ENCODE data around the gene RPAP3.

Gene RPAP3

DNA sequence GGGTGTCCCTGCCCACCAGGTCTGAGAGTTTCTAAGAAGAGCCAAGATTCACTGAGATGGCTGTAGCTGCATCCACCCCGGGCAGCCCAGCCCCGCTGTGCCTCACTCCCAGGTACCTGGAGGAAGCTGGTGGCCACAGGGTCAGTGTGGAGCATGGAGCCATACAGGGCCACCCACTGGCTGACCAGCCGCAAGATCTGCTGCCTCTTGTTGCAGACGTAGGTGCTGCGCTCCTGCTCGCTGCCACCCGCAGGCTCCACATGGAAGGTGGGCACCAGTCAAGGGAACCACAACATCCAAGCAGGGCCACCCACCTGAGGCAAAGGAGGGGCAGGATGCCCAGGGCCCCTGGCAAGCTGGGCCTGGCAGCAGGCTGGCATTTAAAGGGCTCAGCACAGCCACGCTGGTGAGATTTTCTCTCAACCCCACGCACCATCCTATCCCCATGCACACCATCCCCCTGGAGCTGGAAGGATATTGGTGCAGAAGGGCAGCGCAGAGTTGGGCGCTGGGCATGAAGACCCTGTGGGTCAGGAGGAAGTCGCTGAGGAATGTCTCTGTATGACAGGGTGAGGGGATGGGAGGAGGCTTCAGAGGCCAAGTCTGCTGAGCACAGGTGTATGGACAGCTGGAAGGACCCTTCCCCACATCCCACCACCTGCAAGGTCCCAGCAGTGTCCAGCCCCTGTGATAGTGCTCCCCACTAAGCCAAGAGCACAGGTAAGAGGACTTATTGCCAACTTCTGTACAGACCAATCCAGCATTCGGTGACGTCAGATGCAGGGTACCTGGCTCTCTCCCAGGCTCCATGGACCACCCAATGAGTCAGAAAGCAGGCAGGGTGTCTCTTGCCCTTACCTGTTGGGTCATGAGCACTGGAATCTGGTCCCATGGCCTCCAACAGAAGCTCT, 42.0 kb upstream of the RPAP3 start:
- peaks cover 17% of the 10 kb centered on the region for H3K4me1 Mint-ChIP-seq
- peaks cover 16% of the 10 kb centered on the region for H3K36me3 Mint-ChIP-seq (ENCODE audit: low read depth)
- H3K4me3 Mint-ChIP-seq: no peak overlapping the region
- H3K9me3 Mint-ChIP-seq: no peaks in the 10 kb centered on the region
- H3K27me3 Mint-ChIP-seq (ENCODE audit: low read depth): peaks cover 15% of the 10 kb centered on the region
- H3K27ac Mint-ChIP-seq: no peak overlapping the region
- TF ChIP-seq, protein P1, sequence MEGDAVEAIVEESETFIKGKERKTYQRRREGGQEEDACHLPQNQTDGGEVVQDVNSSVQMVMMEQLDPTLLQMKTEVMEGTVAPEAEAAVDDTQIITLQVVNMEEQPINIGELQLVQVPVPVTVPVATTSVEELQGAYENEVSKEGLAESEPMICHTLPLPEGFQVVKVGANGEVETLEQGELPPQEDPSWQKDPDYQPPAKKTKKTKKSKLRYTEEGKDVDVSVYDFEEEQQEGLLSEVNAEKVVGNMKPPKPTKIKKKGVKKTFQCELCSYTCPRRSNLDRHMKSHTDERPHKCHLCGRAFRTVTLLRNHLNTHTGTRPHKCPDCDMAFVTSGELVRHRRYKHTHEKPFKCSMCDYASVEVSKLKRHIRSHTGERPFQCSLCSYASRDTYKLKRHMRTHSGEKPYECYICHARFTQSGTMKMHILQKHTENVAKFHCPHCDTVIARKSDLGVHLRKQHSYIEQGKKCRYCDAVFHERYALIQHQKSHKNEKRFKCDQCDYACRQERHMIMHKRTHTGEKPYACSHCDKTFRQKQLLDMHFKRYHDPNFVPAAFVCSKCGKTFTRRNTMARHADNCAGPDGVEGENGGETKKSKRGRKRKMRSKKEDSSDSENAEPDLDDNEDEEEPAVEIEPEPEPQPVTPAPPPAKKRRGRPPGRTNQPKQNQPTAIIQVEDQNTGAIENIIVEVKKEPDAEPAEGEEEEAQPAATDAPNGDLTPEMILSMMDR (IDR thresholded peaks at IDR 0.05; ENCODE audit: unreplicated experiment in 3 of 3): no peak

DNA sequence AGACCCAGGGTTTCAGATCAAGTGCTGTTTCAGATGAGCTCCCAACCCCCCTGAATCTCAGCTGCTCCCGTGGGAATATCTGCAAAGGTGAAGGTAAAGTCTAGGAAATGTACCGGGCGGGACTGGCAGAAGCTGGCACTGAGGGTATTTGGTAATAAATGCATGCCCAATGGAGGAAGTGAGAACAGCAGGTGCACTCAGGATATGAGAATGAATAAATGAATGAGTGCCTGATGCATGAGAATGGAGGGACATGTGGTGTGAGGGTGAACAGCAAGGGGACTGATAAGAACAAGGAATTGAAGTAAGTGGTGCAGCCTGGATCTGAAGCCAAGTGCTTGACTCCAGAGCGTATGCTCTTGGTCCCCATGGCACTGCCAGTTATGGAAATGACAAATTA, 41.3 kb upstream of the RPAP3 start:
- Mint-ChIP-seq H3K36me3 (ENCODE audit: low read depth) (peaks cover 16% of the 10 kb centered on the region), H3K27ac (no peak overlapping the region), H3K27me3 (ENCODE audit: low read depth) (peaks cover 15% of the 10 kb centered on the region), H3K9me3 (no peaks in the 10 kb centered on the region), H3K4me1 (peaks cover 17% of the 10 kb centered on the region), H3K4me3 (no peak overlapping the region)
- TF ChIP-seq, protein P1 (IDR thresholded peaks at IDR 0.05; ENCODE audit: unreplicated experiment in 3 of 3): no peak

DNA sequence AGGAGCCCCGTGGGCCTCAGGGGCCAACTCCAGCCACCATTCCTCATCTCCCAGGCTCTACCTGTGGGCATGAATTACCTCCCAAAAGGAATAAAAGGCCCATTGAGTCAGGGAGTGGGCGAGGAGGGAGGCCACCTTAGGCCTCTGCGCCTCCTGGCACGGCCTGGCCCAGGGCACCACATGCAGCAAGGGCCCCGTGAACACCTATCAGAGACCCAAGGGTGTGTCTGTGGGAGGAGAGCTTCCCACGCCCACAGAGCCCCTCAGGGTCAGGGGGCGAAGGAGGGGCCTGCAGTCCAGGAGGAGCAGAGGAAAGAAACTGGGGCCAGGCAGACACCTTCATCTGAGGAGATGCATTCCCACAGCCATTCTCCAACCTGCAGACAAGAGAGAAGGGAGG, 40.7 kb upstream of the RPAP3 start:
- TF ChIP-seq, protein P1 (IDR thresholded peaks at IDR 0.05; ENCODE audit: unreplicated experiment in 3 of 3): no peak
- peaks cover 15% of the 10 kb centered on the region for H3K27me3 Mint-ChIP-seq (ENCODE audit: low read depth)
- H3K4me1 Mint-ChIP-seq: peaks cover 18% of the 10 kb centered on the region
- no peaks in the 10 kb centered on the region for H3K9me3 Mint-ChIP-seq
- no peak overlapping the region for H3K4me3 Mint-ChIP-seq
- peaks cover 16% of the 10 kb centered on the region for H3K36me3 Mint-ChIP-seq (ENCODE audit: low read depth)
- H3K27ac Mint-ChIP-seq: no peak overlapping the region

DNA sequence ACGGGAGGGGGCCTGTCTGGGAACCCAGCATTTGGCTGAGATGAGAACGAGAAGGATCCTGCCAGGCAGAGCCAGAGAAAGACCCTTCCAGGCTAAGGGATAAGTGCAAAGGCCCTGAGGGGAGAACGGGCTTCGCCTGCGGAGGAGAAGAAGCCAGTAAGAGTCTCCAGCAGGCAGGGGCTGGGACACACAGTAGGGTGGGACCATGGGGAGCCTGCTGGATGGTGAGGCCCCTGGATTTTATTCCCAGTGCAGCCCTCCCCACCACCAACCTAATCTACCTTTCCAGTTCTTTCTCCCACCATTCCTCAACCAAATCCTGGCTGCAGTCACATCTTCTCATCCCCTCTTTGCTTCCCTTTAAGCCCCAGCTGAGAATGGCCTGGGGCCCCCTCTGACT, 40.2 kb upstream of the RPAP3 start:
- H3K4me3 Mint-ChIP-seq: no peak overlapping the region
- peaks cover 23% of the 10 kb centered on the region for H3K4me1 Mint-ChIP-seq
- H3K9me3 Mint-ChIP-seq: no peaks in the 10 kb centered on the region
- peak overlapping the region in 2 of 3 experiments; percentile 19 to 76 for H3K27ac Mint-ChIP-seq
- H3K27me3 Mint-ChIP-seq (ENCODE audit: low read depth): peaks cover 15% of the 10 kb centered on the region
- peaks cover 16% of the 10 kb centered on the region for H3K36me3 Mint-ChIP-seq (ENCODE audit: low read depth)
- TF ChIP-seq, protein P1 (IDR thresholded peaks at IDR 0.05; ENCODE audit: unreplicated experiment in 3 of 3): no peak

DNA sequence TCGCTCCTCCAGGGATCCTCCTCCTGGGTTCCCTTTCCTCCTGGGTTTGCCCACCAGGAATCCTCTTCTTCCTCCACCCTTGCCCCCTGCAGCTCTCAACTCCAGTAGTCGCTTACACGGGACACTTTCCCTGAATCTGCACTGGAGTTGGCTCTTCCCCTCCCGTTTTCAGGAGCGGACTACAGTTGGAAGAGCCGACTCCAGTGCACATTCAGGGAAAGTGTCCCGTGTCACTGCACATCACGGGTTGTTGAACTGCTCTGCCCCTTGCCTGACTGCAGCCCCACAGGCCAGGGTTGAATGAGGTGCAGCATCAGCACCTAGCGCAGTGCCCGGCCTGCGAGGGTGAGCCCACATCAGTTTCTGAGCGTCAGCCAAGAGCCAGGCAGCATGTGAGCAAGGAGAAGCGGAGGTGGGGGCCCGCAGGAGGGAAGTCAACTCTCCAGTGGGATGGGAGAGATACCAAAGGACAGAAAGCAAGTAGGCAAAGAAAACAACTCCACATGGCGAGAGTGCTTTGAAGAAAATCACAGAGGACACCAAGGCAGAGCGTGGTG, 39.7 kb upstream of the RPAP3 start:
- peak overlapping the region in 2 of 3 experiments; percentile 19 to 76 for H3K27ac Mint-ChIP-seq
- H3K36me3 Mint-ChIP-seq (ENCODE audit: low read depth): peaks cover 16% of the 10 kb centered on the region
- peaks cover 15% of the 10 kb centered on the region for H3K27me3 Mint-ChIP-seq (ENCODE audit: low read depth)
- TF ChIP-seq, protein P1 (IDR thresholded peaks at IDR 0.05; ENCODE audit: unreplicated experiment in 3 of 3): no peak
- no peak overlapping the region for H3K4me3 Mint-ChIP-seq
- no peaks in the 10 kb centered on the region for H3K9me3 Mint-ChIP-seq
- peaks cover 24% of the 10 kb centered on the region for H3K4me1 Mint-ChIP-seq

All from nephron (organoid).